SU-DHL-6 (cell line): ENCODE measurements around the gene PAIP1.

Experiments used
- H2AFZ ChIP-seq: fragments of 200-600 bp; sonication (generic); 2 replicates; pipeline ENCODE4 v1.6.1; 2014; ENCODE audit warnings: low read depth, mild to moderate bottlenecking, moderate library complexity, mixed read lengths, antibody characterized with exemption, low read length; ENCODE audit not compliant: severe bottlenecking
- H3F3A ChIP-seq: fragments of 200-600 bp; shearing (Covaris generic); 2 replicates; pipeline ENCODE4 v1.6.0; 2016; ENCODE audit warnings: antibody characterized with exemption, mild to moderate bottlenecking; ENCODE audit not compliant: insufficient read depth
- H3K27ac ChIP-seq: fragments of 200-600 bp; sonication (generic); 2 replicates; pipeline ENCODE4 v1.5.1; 2016; ENCODE audit warnings: low read depth, mild to moderate bottlenecking, low read length, moderate library complexity, mixed read lengths
- H3K27me3 ChIP-seq: fragments of 200-600 bp; sonication (generic), shearing (Covaris generic); 2 replicates; pipeline ENCODE4 v1.6.0; 2014; ENCODE audit warnings: mild to moderate bottlenecking, low read length
- H3K36me3 ChIP-seq: fragments of 200-600 bp; sonication (generic); 2 replicates; pipeline ENCODE4 v1.6.1; 2014; ENCODE audit warnings: mild to moderate bottlenecking, low read length, mixed read lengths
- H3K4me2 ChIP-seq: fragments of 300-600, 200-600 bp; shearing (Covaris generic), sonication (generic); 2 replicates; pipeline ENCODE4 v1.6.0; 2014; ENCODE audit warnings: low read length, low read depth, mild to moderate bottlenecking; ENCODE audit not compliant: poor library complexity, severe bottlenecking
- H3K4me3 ChIP-seq: fragments of 200-600 bp; sonication (generic); 2 replicates; pipeline ENCODE4 v1.5.1; 2014; ENCODE audit warnings: antibody characterized with exemption, low read length, mild to moderate bottlenecking, mixed read lengths; ENCODE audit not compliant: insufficient read depth, poor library complexity, severe bottlenecking
- H3K79me2 ChIP-seq: fragments of 200-600 bp; sonication (generic); 2 replicates; pipeline ENCODE4 v1.6.1; 2014; ENCODE audit warnings: mild to moderate bottlenecking, low read length, moderate library complexity; ENCODE audit not compliant: insufficient read depth
- H3K9ac ChIP-seq: fragments of 200-600 bp; sonication (generic); 2 replicates; pipeline ENCODE4 v1.7.0; 2014; ENCODE audit warnings: mild to moderate bottlenecking, low read length
- H3K9me2 ChIP-seq: fragments of 200-600 bp; sonication (generic); replicated peaks from 2 replicates; pipeline ENCODE4 v1.6.1; 2014; ENCODE audit warnings: low read length; ENCODE audit not compliant: insufficient read depth
- H3K9me3 ChIP-seq: fragments of 200-600 bp; sonication (generic); 2 replicates; pipeline ENCODE4 v1.6.1; 2014; ENCODE audit warnings: low read length, mixed read lengths; ENCODE audit not compliant: insufficient read depth
- H4K20me1 ChIP-seq: fragments of 200-600 bp; sonication (generic); 2 replicates; pipeline ENCODE4 v1.6.1; 2014; ENCODE audit warnings: low read depth, mild to moderate bottlenecking, antibody characterized with exemption, low read length, moderate library complexity, mixed read lengths
- CTCF ChIP-seq: fragments of 200-600 bp; sonication (generic); IDR thresholded peaks from one replicate; pipeline ENCODE4 v1.5.1; 2017; ENCODE audit warnings: antibody characterized with exemption, mild to moderate bottlenecking, low read length, moderate library complexity; ENCODE audit not compliant: insufficient read depth, poor library complexity, severe bottlenecking
- EZH2phosphoT487 ChIP-seq: fragments of 200-600 bp; sonication (generic), shearing (Covaris generic); conservative IDR thresholded peaks from 2 replicates; pipeline ENCODE4 v1.6.1; 2018; ENCODE audit warnings: mild to moderate bottlenecking, antibody characterized with exemption, low read length, moderate library complexity, mixed read lengths

The PAIP1 gene

DNA sequence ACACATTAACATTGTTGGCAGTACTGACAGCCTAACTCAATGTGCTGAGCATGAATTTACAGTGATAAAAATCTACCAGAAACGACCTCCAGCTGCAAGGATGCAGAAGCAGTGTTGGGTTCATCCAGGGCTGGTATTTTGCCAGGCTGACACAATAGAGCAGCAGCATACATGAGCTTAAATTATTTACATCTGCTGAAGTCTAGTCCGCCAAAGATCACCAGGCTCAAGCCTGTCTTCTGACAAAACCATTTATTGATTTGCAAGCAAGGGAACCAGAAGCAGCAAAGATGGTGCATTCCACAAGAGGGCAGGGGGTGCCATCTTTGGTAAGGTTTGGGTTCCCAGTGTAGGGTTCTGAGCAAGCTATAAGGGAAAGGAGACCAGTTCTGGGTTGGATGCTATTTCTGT, 33.2 kb downstream of the PAIP1 start:
- Histone ChIP-seq H3K79me2 (no peaks in the 10 kb centered on the region), H3K27ac (no peak overlapping the region), H3K4me3 (no peak overlapping the region), H4K20me1 (no peaks in the 10 kb centered on the region), H3K36me3 (peaks cover 19% of the 10 kb centered on the region; the same call in 1 of the 2 replicates), H3K9me3 (no peaks in the 10 kb centered on the region), H3F3A (no peaks in the 10 kb centered on the region), H3K9me2 (no peaks in the 10 kb centered on the region), H3K27me3 (no peaks in the 10 kb centered on the region), H2AFZ (no peak overlapping the region), H3K9ac (no peak overlapping the region), H3K4me2 (no peak overlapping the region)
- TF ChIP-seq CTCF (no peak), EZH2phosphoT487 (no peak)

- H3K36me3 ChIP-seq, result 0 out of 2 replicates have a peak, but pooled peaks cover 3% of the 10 kb centered on the region
- H4K20me1 ChIP-seq, result no peaks in the 10 kb centered on the region
- no peak overlapping the region for H3K9ac ChIP-seq
- H2AFZ ChIP-seq, result no peak overlapping the region
- H3K9me3 ChIP-seq, result no peaks in the 10 kb centered on the region
- no peak for TF ChIP-seq CTCF
- no peak for TF ChIP-seq EZH2phosphoT487
- no peaks in the 10 kb centered on the region for H3K79me2 ChIP-seq
- no peak overlapping the region for H3K27ac ChIP-seq
- no peaks in the 10 kb centered on the region for H3K9me2 ChIP-seq
- H3K4me2 ChIP-seq, result no peak overlapping the region
- H3K4me3 ChIP-seq, result no peak overlapping the region
- no peaks in the 10 kb centered on the region for H3K27me3 ChIP-seq
- peaks cover 7% of the 10 kb centered on the region; the same call in 1 of the 2 replicates for H3F3A ChIP-seq
These were observed 36.3 kb downstream of the PAIP1 start for GRCh38 chr5:43520615-43521014.

- Histone ChIP-seq H3K4me3 (peak overlapping the region; percentile 86), H3K27ac (peak overlapping the region; percentile 84), H3K36me3 (no peaks in the 10 kb centered on the region), H3K27me3 (no peaks in the 10 kb centered on the region), H3K4me2 (peak overlapping the region; percentile 96), H3K79me2 (peaks cover 28% of the 10 kb centered on the region), H3K9me2 (no peaks in the 10 kb centered on the region), H3F3A (peaks cover 7% of the 10 kb centered on the region; the same call in 1 of the 2 replicates), H3K9me3 (no peaks in the 10 kb centered on the region), H4K20me1 (no peaks in the 10 kb centered on the region), H3K9ac (peak overlapping the region; percentile 89), H2AFZ (peak overlapping the region; percentile 87)
- TF ChIP-seq CTCF, result no peak
- TF ChIP-seq EZH2phosphoT487, result no peak
These were observed 41.2 kb downstream of the PAIP1 start for GRCh38 chr5:43515678-43516048.
